HL-60 (cell line): ENCODE data around the gene LIMCH1.

Experiments
- DNase-seq, 2 experiments: peaks; one replicate each; pipeline ENCODE4 v3.0.0-alpha.2; 2010 to 2020; ENCODE audit warnings: low read depth in 1 of 2, low spot score in 1 of 2
- H3K27ac ChIP-seq: fragments of 250-450 bp; sonication (Bioruptor Pico); replicated peaks from 2 replicates; pipeline ENCODE4 v1.5.1; 2020; ENCODE audit warnings: mild to moderate bottlenecking, moderate library complexity
- H3K27me3 ChIP-seq: fragments of 250-450 bp; sonication (Bioruptor Pico); 2 replicates; pipeline ENCODE4 v1.5.1; 2021; ENCODE audit warnings: mild to moderate bottlenecking, moderate library complexity; ENCODE audit not compliant: insufficient read depth, poor library complexity, severe bottlenecking
- H3K4me3 ChIP-seq: replicated peaks from 2 replicates; pipeline ENCODE4 v1.5.1; 2011; ENCODE audit warnings: mild to moderate bottlenecking, control low read depth, low read length; ENCODE audit not compliant: insufficient read depth
- GABPA ChIP-seq: IDR thresholded peaks from 2 replicates; pipeline ENCODE4 v1.6.1; 2012; ENCODE audit warnings: low read depth
- POLR2AphosphoS5 ChIP-seq: IDR thresholded peaks from 2 replicates; pipeline ENCODE4 v1.6.1; 2012; ENCODE audit warnings: low read depth
- SPI1 ChIP-seq: IDR thresholded peaks from 2 replicates; pipeline ENCODE4 v1.6.1; 2012; ENCODE audit warnings: low read depth, mild to moderate bottlenecking, borderline replicate concordance
- TF ChIP-seq, protein P1 (sequence below): IDR thresholded peaks from one replicate; pipeline ENCODE4 v1.5.1; 2011; ENCODE audit warnings: low read length, control low read depth, inconsistent platforms; ENCODE audit not compliant: insufficient read depth
- TF ChIP-seq, protein P2 (sequence below): IDR thresholded peaks from 2 replicates; pipeline ENCODE4 v1.6.1; 2012; ENCODE audit warnings: low read depth; ENCODE audit not compliant: insufficient replicate concordance

LIMCH1 gene

DNA sequence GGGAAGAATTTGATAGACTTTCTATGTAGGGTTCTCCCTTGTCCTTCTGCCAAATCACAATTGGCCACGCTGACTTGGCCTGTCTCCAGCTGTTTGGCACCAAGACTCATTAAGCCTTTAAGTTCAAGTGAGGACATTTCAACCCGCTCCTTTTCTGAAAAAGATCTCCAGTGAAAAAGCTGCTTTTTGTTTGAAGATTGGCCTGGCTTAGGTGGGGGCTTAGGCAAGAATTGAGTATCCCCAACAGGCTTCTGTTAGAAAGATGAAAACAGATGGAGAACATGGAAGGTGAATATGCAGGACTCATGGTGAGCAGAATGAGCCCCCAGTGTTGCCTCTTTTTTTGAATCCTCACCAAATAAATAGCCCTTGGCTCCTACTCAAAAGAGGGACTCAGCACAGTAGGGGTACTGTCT lies 28.5 kb upstream of the LIMCH1 start:
- Histone ChIP-seq H3K27me3 (no peaks in the 10 kb centered on the region), H3K27ac (no peak overlapping the region), H3K4me3 (no peak overlapping the region)
- TF ChIP-seq, protein P1, sequence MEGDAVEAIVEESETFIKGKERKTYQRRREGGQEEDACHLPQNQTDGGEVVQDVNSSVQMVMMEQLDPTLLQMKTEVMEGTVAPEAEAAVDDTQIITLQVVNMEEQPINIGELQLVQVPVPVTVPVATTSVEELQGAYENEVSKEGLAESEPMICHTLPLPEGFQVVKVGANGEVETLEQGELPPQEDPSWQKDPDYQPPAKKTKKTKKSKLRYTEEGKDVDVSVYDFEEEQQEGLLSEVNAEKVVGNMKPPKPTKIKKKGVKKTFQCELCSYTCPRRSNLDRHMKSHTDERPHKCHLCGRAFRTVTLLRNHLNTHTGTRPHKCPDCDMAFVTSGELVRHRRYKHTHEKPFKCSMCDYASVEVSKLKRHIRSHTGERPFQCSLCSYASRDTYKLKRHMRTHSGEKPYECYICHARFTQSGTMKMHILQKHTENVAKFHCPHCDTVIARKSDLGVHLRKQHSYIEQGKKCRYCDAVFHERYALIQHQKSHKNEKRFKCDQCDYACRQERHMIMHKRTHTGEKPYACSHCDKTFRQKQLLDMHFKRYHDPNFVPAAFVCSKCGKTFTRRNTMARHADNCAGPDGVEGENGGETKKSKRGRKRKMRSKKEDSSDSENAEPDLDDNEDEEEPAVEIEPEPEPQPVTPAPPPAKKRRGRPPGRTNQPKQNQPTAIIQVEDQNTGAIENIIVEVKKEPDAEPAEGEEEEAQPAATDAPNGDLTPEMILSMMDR: no peak
- TF ChIP-seq GABPA: no peak
- TF ChIP-seq SPI1: no peak
- no peak for TF ChIP-seq POLR2AphosphoS5
- TF ChIP-seq, protein P2, sequence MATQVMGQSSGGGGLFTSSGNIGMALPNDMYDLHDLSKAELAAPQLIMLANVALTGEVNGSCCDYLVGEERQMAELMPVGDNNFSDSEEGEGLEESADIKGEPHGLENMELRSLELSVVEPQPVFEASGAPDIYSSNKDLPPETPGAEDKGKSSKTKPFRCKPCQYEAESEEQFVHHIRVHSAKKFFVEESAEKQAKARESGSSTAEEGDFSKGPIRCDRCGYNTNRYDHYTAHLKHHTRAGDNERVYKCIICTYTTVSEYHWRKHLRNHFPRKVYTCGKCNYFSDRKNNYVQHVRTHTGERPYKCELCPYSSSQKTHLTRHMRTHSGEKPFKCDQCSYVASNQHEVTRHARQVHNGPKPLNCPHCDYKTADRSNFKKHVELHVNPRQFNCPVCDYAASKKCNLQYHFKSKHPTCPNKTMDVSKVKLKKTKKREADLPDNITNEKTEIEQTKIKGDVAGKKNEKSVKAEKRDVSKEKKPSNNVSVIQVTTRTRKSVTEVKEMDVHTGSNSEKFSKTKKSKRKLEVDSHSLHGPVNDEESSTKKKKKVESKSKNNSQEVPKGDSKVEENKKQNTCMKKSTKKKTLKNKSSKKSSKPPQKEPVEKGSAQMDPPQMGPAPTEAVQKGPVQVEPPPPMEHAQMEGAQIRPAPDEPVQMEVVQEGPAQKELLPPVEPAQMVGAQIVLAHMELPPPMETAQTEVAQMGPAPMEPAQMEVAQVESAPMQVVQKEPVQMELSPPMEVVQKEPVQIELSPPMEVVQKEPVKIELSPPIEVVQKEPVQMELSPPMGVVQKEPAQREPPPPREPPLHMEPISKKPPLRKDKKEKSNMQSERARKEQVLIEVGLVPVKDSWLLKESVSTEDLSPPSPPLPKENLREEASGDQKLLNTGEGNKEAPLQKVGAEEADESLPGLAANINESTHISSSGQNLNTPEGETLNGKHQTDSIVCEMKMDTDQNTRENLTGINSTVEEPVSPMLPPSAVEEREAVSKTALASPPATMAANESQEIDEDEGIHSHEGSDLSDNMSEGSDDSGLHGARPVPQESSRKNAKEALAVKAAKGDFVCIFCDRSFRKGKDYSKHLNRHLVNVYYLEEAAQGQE: no peak
- no peak for DNase-seq

DNA sequence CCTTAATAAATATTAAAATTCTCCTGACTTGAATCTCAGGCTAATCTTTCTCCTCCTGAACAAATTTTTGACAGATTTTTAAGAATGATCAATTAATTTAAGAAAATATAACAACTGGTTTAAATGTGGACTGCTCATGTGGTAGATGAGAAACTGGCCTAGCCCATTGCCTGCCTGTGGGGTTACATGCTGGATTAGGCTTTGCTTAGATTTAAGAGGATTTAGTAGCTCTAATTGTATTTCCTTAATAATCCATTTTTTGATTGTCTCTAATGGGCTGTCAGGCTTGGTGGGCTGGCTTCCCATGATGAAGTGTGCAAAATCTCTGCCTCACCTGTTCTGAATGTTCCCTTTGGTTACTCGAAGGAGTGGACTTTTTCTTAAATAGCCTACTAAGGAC lies 27.8 kb upstream of the LIMCH1 start:
- no peak overlapping the region for H3K4me3 ChIP-seq
- DNase-seq: no peak
- TF ChIP-seq, protein P2: no peak
- no peak for TF ChIP-seq SPI1
- H3K27me3 ChIP-seq: no peaks in the 10 kb centered on the region
- no peak overlapping the region for H3K27ac ChIP-seq

DNA sequence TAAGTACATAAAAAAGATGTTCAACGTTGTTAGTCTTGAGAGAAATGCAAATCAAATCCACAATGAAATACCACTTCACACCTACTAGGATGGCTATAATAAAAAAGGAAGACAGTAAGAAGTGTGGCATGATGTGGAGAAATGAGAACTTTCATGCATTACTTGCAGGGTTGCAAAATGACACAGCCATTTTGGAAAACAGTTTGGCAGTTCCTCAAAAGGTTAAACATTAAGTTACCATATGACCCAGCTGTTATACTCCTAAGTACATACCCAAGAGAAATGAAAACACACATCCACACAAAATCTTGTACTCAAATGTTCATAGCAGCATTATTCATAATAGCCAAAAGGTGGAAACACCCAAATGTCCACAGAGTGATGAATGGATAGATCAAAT lies 25.8 kb upstream of the LIMCH1 start:
- peak; percentile 42; the same call in 1 of the 2 replicates for TF ChIP-seq SPI1
- TF ChIP-seq, protein P1: no peak
- H3K4me3 ChIP-seq: no peak overlapping the region
- DNase-seq: no peak
- no peaks in the 10 kb centered on the region for H3K27me3 ChIP-seq
- H3K27ac ChIP-seq: no peak overlapping the region

DNA sequence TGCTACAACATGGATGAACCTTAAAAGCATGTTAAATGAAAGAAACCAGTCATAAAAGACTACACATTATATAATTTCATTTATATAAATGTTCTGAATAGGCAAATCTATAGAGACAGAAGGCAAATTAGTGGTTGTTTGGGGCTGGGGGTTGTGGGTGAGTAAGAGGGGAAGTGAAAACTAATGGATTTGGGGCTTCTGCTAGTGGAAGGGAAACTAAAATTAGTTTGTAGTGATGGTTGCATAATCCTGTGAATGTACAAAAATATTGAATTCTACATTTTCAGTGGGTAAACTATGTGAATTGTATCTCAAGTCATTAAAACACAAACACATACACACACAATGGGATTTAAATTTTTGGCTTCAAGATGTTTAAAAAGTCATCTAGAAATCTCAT lies 25.4 kb upstream of the LIMCH1 start:
- no peak for TF ChIP-seq GABPA
- TF ChIP-seq, protein P2: no peak
- no peak for TF ChIP-seq SPI1
- no peak for TF ChIP-seq POLR2AphosphoS5
- TF ChIP-seq, protein P1: no peak
- no peak overlapping the region for H3K27ac ChIP-seq
- H3K4me3 ChIP-seq: no peak overlapping the region
- no peak for DNase-seq
- H3K27me3 ChIP-seq: no peaks in the 10 kb centered on the region
